Caki2 (cell line): ENCODE results near the gene EYA4. TPM values are rescaled to one million over a fixed set of nuclear protein-coding genes. Genes with fewer than 3 reads are reported as not detected.
A peak's percentile ranks its signal among the peaks of the same experiment; 100 is the strongest.

ENCODE experiments used
- DNase-seq: peaks from one replicate; pipeline ENCODE4 v3.0.0-alpha.2; 2015; ENCODE audit warnings: low read depth
- in situ Hi-C: cut with HindIII; loops from 2 replicates; pipeline ENCODE4 v1.10.0; 2016; ENCODE audit warnings: low sequenced_read_pairs, low pct_unique_long_range_greater_than_20kb, mixed read lengths
- total RNA-seq: library from RNA; depleted of rRNA; stranded (reverse); fragments of >200 nt; shearing (Covaris generic); gene quantifications from 2 replicates; pipeline ENCODE4 v1.2.3, GENCODE V29; 2014; ENCODE audit warnings: low replicate concordance

Gene EYA4
- total RNA-seq, 1 experiment from 2014 or later, result 0.17 TPM

GRCh38 chr6:133567636-133568035 is 326.5 kb downstream of the EYA4 start:
- DNase-seq, result no peak
- in situ Hi-C loops, result no loop called here

GRCh38 chr6:133568970-133569889 is 328.1 kb downstream of the EYA4 start:
- in situ Hi-C loops, result no loop called here

GRCh38 chr6:133571681-133572080 is 330.5 kb downstream of the EYA4 start:
- in situ Hi-C loops, result no loop called here
- no peak for DNase-seq

More at GRCh38 chr6:133568970-133569889, 328.1 kb downstream of the EYA4 start:
- DNase-seq, result peak; percentile 80

GRCh38 chr6:133577851-133578250 is 336.7 kb downstream of the EYA4 start:
- in situ Hi-C loops, result no loop called here
- DNase-seq, result no peak
